Measurements from ENCODE around the gene DCAF4. TPM values are rescaled to one million over a fixed set of nuclear protein-coding genes. Genes with fewer than 3 reads are reported as not detected.

DCAF4 gene
- total RNA-seq, 1 donor from 2014 or later: 26.0 TPM

- peak overlapping the region; percentile 38 for H3K4me3 Mint-ChIP-seq (ENCODE audit: unreplicated experiment)
- H3K9me3 Mint-ChIP-seq (ENCODE audit: low read depth): peaks cover 5% of the 10 kb centered on the region
- no peak for TF ChIP-seq CTCF (IDR thresholded peaks at IDR 0.05)
- H3K4me1 Mint-ChIP-seq (ENCODE audit: low read depth): peaks cover 42% of the 10 kb centered on the region
- no peak for DNase-seq (ENCODE audit: low spot score)
- H3K36me3 Mint-ChIP-seq (ENCODE audit: low read depth): no peaks in the 10 kb centered on the region
- H3K27me3 Mint-ChIP-seq (ENCODE audit: low read depth): no peaks in the 10 kb centered on the region
- H3K27ac Mint-ChIP-seq (ENCODE audit: unreplicated experiment): peak overlapping the region; percentile 59
Observed at GRCh38 chr14:72907886-72908285, 18.4 kb upstream of the DCAF4 start.

DNA sequence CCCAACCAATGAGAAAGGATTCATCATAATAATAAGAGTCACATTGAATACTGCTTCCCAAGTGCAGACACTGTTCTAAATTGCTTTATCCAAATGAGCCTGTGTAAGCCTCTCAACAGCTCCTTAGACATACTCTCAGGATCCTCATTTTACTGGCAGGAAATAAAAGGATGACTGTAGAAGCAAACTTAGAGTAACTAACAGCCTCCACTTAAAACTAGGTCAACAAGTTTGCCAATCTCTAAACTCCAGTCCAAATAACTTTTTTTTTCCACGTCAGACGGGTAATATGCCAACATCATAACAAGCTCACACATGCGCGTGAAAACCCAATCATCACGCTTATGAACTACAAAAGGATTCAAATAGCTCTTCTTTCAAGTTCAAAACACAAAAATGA, 17.1 kb upstream of the DCAF4 start:
- H3K4me3 Mint-ChIP-seq (ENCODE audit: unreplicated experiment): no peak overlapping the region
- peaks cover 47% of the 10 kb centered on the region for H3K4me1 Mint-ChIP-seq (ENCODE audit: low read depth)
- no peaks in the 10 kb centered on the region for H3K27me3 Mint-ChIP-seq (ENCODE audit: low read depth)
- no peak overlapping the region for H3K27ac Mint-ChIP-seq (ENCODE audit: unreplicated experiment)
- no peak for DNase-seq (ENCODE audit: low spot score)
- no peaks in the 10 kb centered on the region for H3K9me3 Mint-ChIP-seq (ENCODE audit: low read depth)
- TF ChIP-seq CTCF (IDR thresholded peaks at IDR 0.05): no peak
- no peaks in the 10 kb centered on the region for H3K36me3 Mint-ChIP-seq (ENCODE audit: low read depth)

DNA sequence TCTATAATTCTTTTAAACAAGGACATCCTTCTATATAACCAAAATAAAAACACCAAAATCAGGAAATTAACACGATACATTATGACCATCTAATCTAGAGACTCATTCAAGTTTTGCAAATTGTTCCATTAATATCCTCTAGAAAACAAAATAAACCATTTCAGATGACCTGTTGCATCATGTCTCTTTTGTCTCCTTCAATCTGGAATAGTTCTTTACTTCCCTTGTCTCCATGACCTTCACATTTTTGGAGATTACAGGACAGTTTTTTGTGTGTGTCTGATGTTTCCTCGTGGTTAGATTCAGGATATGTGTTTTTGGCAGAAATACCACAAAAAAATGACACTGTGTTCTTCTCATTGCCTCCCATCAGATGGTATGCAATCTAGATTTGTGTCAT, 12.5 kb upstream of the DCAF4 start:
- no peak for TF ChIP-seq CTCF (IDR thresholded peaks at IDR 0.05)
- H3K36me3 Mint-ChIP-seq (ENCODE audit: low read depth): no peaks in the 10 kb centered on the region
- H3K27me3 Mint-ChIP-seq (ENCODE audit: low read depth): no peaks in the 10 kb centered on the region
- H3K9me3 Mint-ChIP-seq (ENCODE audit: low read depth): no peaks in the 10 kb centered on the region
- peaks cover 31% of the 10 kb centered on the region for H3K4me1 Mint-ChIP-seq (ENCODE audit: low read depth)
- no peak overlapping the region for H3K4me3 Mint-ChIP-seq (ENCODE audit: unreplicated experiment)
- no peak for DNase-seq (ENCODE audit: low spot score)
- no peak overlapping the region for H3K27ac Mint-ChIP-seq (ENCODE audit: unreplicated experiment)

- Mint-ChIP-seq H3K9me3 (ENCODE audit: low read depth) (no peaks in the 10 kb centered on the region), H3K27me3 (ENCODE audit: low read depth) (no peaks in the 10 kb centered on the region), H3K4me1 (ENCODE audit: low read depth) (peaks cover 30% of the 10 kb centered on the region), H3K27ac (ENCODE audit: unreplicated experiment) (no peak overlapping the region), H3K4me3 (ENCODE audit: unreplicated experiment) (no peak overlapping the region), H3K36me3 (ENCODE audit: low read depth) (no peaks in the 10 kb centered on the region)
- no peak for TF ChIP-seq CTCF (IDR thresholded peaks at IDR 0.05)
- DNase-seq (ENCODE audit: low spot score): no peak
Observed at GRCh38 chr14:72916174-72916573, 10.1 kb upstream of the DCAF4 start.

GRCh38 chr14:72917094-72917802, 9.0 kb upstream of the DCAF4 start:
- H3K36me3 Mint-ChIP-seq (ENCODE audit: low read depth): no peaks in the 10 kb centered on the region
- TF ChIP-seq CTCF (IDR thresholded peaks at IDR 0.05): no peak
- H3K4me1 Mint-ChIP-seq (ENCODE audit: low read depth): peaks cover 38% of the 10 kb centered on the region
- H3K4me3 Mint-ChIP-seq (ENCODE audit: unreplicated experiment): no peak overlapping the region
- no peak for DNase-seq (ENCODE audit: low spot score)
- no peaks in the 10 kb centered on the region for H3K9me3 Mint-ChIP-seq (ENCODE audit: low read depth)
- H3K27ac Mint-ChIP-seq (ENCODE audit: unreplicated experiment): no peak overlapping the region
- no peaks in the 10 kb centered on the region for H3K27me3 Mint-ChIP-seq (ENCODE audit: low read depth)
